H9 (cell line): ENCODE results near the gene LPAR6. TPM values are rescaled to one million over a fixed set of nuclear protein-coding genes. Genes with fewer than 3 reads are reported as not detected.

Experiments used
- DNase-seq: peaks from one replicate; pipeline ENCODE4 v3.0.0-alpha.2; 2017
- H2AFZ ChIP-seq: one replicate; pipeline ENCODE4 v1.6.1; 2013; ENCODE audit warnings: mild to moderate bottlenecking, low read length, control low read depth, moderate library complexity
- H2AK5ac ChIP-seq: 2 replicates; pipeline ENCODE4 v1.6.1; 2013; ENCODE audit warnings: low read length, control low read depth, mixed read lengths; ENCODE audit not compliant: insufficient read length
- H2BK120ac ChIP-seq: one replicate; pipeline ENCODE4 v1.6.1; 2013; ENCODE audit warnings: low read depth, mild to moderate bottlenecking, low read length, control low read depth, inconsistent platforms; ENCODE audit not compliant: poor library complexity, severe bottlenecking
- H2BK12ac ChIP-seq: 2 replicates; pipeline ENCODE4 v1.6.1; 2013; ENCODE audit warnings: low read length, control low read depth, mixed read lengths, low read depth; ENCODE audit not compliant: insufficient read length
- H2BK15ac ChIP-seq: 2 replicates; pipeline ENCODE4 v1.6.1; 2013; ENCODE audit warnings: low read depth, low read length, control low read depth
- H2BK20ac ChIP-seq: one replicate; pipeline ENCODE4 v1.6.1; 2013; ENCODE audit warnings: low read depth, mild to moderate bottlenecking, low read length, control low read depth, inconsistent platforms; ENCODE audit not compliant: poor library complexity, severe bottlenecking
- H2BK5ac ChIP-seq: 2 replicates; pipeline ENCODE4 v1.6.1; 2013; ENCODE audit warnings: low read length, control low read depth, mixed read lengths; ENCODE audit not compliant: insufficient read length
- H3K14ac ChIP-seq: 2 replicates; pipeline ENCODE4 v1.6.1; 2013; ENCODE audit warnings: low read length, control low read depth; ENCODE audit not compliant: insufficient read depth
- H3K18ac ChIP-seq: 2 replicates; pipeline ENCODE4 v1.6.1; 2013; ENCODE audit warnings: low read depth, mild to moderate bottlenecking, mixed read lengths, low read length, control low read depth; ENCODE audit not compliant: insufficient read length
- H3K23ac ChIP-seq: 2 replicates; pipeline ENCODE4 v1.6.1; 2013; ENCODE audit warnings: low read length, control low read depth, mixed read lengths, low read depth; ENCODE audit not compliant: insufficient read length
- H3K23me2 ChIP-seq: 2 replicates; pipeline ENCODE4 v1.6.1; 2013; ENCODE audit warnings: low read depth, mild to moderate bottlenecking, mixed read lengths, low read length, control low read depth; ENCODE audit not compliant: insufficient read length, poor library complexity, severe bottlenecking
- H3K27ac ChIP-seq: 2 replicates; pipeline ENCODE4 v1.5.1; 2013; ENCODE audit warnings: low read length, control low read depth, mixed read lengths, low read depth; ENCODE audit not compliant: insufficient read length
- H3K27me3 ChIP-seq: 2 replicates; pipeline ENCODE4 v1.6.1; 2013; ENCODE audit warnings: low read length, control low read depth, inconsistent platforms; ENCODE audit not compliant: insufficient read depth
- H3K4ac ChIP-seq: 2 replicates; pipeline ENCODE4 v1.6.1; 2013; ENCODE audit warnings: low read depth, mild to moderate bottlenecking, control low read depth, inconsistent platforms, low read length, moderate library complexity
- H3K4me1 ChIP-seq: 2 replicates; pipeline ENCODE4 v1.6.1; 2013; ENCODE audit warnings: low read length, control low read depth, inconsistent platforms; ENCODE audit not compliant: insufficient read depth
- H3K4me2 ChIP-seq: 2 replicates; pipeline ENCODE4 v1.6.1; 2013; ENCODE audit warnings: low read length, control low read depth, mixed read lengths; ENCODE audit not compliant: insufficient read length, insufficient read depth
- H3K56ac ChIP-seq: 2 replicates; pipeline ENCODE4 v1.6.1; 2013; ENCODE audit warnings: low read depth, mild to moderate bottlenecking, mixed read lengths, low read length, control low read depth; ENCODE audit not compliant: insufficient read length
- H3K79me1 ChIP-seq: 2 replicates; pipeline ENCODE4 v1.6.1; 2013; ENCODE audit warnings: low read depth, mild to moderate bottlenecking, moderate library complexity, low read length, control low read depth, inconsistent platforms; ENCODE audit not compliant: insufficient read depth, poor library complexity, severe bottlenecking
- H3K79me2 ChIP-seq: 2 replicates; pipeline ENCODE4 v1.6.1; 2013; ENCODE audit warnings: low read length, control low read depth, inconsistent platforms; ENCODE audit not compliant: insufficient read depth
- H3K9ac ChIP-seq: 2 replicates; pipeline ENCODE4 v1.6.1; 2013; ENCODE audit warnings: low read length, control low read depth, mixed read lengths; ENCODE audit not compliant: insufficient read length; ENCODE audit errors: extremely low read depth
- H3K9me3 ChIP-seq: one replicate; pipeline ENCODE4 v1.6.1; 2013; ENCODE audit warnings: low read depth, low read length, inconsistent platforms; ENCODE audit not compliant: control insufficient read depth
- H3T11ph ChIP-seq: one replicate; pipeline ENCODE4 v1.6.1; 2013; ENCODE audit warnings: mild to moderate bottlenecking, low read length, control low read depth, inconsistent platforms
- H4K20me1 ChIP-seq: one replicate; pipeline ENCODE4 v1.6.1; 2013; ENCODE audit not compliant: control insufficient read depth, insufficient read length, insufficient read depth
- H4K5ac ChIP-seq: 2 replicates; pipeline ENCODE4 v1.6.1; 2013; ENCODE audit warnings: low read depth, mild to moderate bottlenecking, mixed read lengths, low read length, control low read depth; ENCODE audit not compliant: insufficient read length
- H4K8ac ChIP-seq: replicated peaks from 2 replicates; pipeline ENCODE4 v1.6.1; 2013; ENCODE audit warnings: low read length, control low read depth, mixed read lengths, low read depth; ENCODE audit not compliant: insufficient read length
- H4K91ac ChIP-seq: 2 replicates; pipeline ENCODE4 v1.6.1; 2013; ENCODE audit warnings: low read depth, mild to moderate bottlenecking, moderate library complexity, mixed read lengths, low read length, control low read depth; ENCODE audit not compliant: insufficient read length
- H3K27ac Mint-ChIP-seq, 3 experiments: 2 replicates in 2 of 3; 3 replicates in 1 of 3; pipeline ENCODE4 v1.8.0; 2020 to 2021; ENCODE audit warnings: mixed read lengths in 3 of 3, mild to moderate bottlenecking in 1 of 3, moderate library complexity in 1 of 3
- H3K27me3 Mint-ChIP-seq: 2 replicates; pipeline ENCODE4 v1.8.0; 2021; ENCODE audit warnings: low read depth, mild to moderate bottlenecking, moderate library complexity, mixed read lengths
- H3K36me3 Mint-ChIP-seq, 3 experiments: 2 replicates in 2 of 3; 3 replicates in 1 of 3; pipeline ENCODE4 v1.8.0; 2020 to 2021; ENCODE audit warnings: low read depth in 3 of 3, mixed read lengths in 3 of 3; ENCODE audit not compliant: insufficient read depth in 1 of 3
- H3K4me1 Mint-ChIP-seq, 2 experiments: 2 replicates each; pipeline ENCODE4 v1.8.0; 2020; ENCODE audit warnings: mixed read lengths in 2 of 2
- H3K4me3 Mint-ChIP-seq, 2 experiments: 2 replicates in 1 of 2; 3 replicates in 1 of 2; pipeline ENCODE4 v1.8.0; 2020 to 2021; ENCODE audit warnings: mild to moderate bottlenecking in 2 of 2, mixed read lengths in 2 of 2, moderate library complexity in 1 of 2
- H3K9me3 Mint-ChIP-seq, 2 experiments: 2 replicates in 1 of 2; 3 replicates in 1 of 2; pipeline ENCODE4 v1.8.0; 2020; ENCODE audit warnings: mild to moderate bottlenecking in 2 of 2, mixed read lengths in 2 of 2, moderate library complexity in 1 of 2
- WGBS: extraction: QIAGEN DNeasy Blood & Tissue Kit; methylation state at CpG from one replicate; pipeline ENCODE4 v1.1.7; 2013; ENCODE audit warnings: missing lambda C conversion rate, low lambda C conversion rate, mixed read lengths; ENCODE audit not compliant: insufficient read length; ENCODE audit errors: extremely low coverage; 5-methylcytosine and 5-hydroxymethylcytosine counted together
- total RNA-seq: library from RNA; stranded (reverse); gene quantifications from 2 replicates; pipeline ENCODE4 v1.2.1, GENCODE V29; 2021
- TF ChIP-seq, protein P1 (sequence below): fragments of 200-600 bp; sonication (generic); conservative IDR thresholded peaks from 3 replicates; pipeline ENCODE4 v1.8.0; 2021; ENCODE audit warnings: antibody characterized with exemption, mild to moderate bottlenecking

Gene LPAR6
- total RNA-seq, 1 experiment from 2014 or later = 4.2 TPM

DNA sequence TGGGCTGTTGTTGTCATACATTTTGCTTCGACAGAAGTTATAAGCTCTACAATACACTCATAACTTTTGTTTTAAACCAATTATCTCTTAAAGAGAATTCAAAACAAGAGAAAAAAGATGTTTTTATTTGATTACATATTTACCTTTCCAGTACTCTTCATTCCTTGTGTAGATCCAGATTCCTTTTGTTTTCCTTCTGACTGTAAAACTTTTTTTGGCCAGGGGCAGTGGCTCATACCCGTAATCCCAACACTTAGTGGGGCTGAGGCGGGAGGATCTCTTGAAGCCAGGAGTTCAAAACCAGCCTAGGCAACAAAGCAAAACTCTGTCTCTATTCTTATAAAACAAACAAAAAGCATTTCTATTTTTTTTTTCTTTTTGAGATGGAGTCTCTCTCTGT is 21.7 kb downstream of the LPAR6 start:
- H3K9me3 ChIP-seq = no peaks in the 10 kb centered on the region
- TF ChIP-seq, protein P1, sequence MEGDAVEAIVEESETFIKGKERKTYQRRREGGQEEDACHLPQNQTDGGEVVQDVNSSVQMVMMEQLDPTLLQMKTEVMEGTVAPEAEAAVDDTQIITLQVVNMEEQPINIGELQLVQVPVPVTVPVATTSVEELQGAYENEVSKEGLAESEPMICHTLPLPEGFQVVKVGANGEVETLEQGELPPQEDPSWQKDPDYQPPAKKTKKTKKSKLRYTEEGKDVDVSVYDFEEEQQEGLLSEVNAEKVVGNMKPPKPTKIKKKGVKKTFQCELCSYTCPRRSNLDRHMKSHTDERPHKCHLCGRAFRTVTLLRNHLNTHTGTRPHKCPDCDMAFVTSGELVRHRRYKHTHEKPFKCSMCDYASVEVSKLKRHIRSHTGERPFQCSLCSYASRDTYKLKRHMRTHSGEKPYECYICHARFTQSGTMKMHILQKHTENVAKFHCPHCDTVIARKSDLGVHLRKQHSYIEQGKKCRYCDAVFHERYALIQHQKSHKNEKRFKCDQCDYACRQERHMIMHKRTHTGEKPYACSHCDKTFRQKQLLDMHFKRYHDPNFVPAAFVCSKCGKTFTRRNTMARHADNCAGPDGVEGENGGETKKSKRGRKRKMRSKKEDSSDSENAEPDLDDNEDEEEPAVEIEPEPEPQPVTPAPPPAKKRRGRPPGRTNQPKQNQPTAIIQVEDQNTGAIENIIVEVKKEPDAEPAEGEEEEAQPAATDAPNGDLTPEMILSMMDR = no peak
- H3T11ph ChIP-seq = no peak overlapping the region
- no peak overlapping the region for H4K8ac ChIP-seq
- H2BK20ac ChIP-seq = no peak overlapping the region
- no peak overlapping the region for H2AK5ac ChIP-seq
- H3K4ac ChIP-seq = no peak overlapping the region
- no peaks in the 10 kb centered on the region for H4K20me1 ChIP-seq
- no peaks in the 10 kb centered on the region for H3K4me1 Mint-ChIP-seq
- no peak overlapping the region; a peak in 1 of 7 replicates for H3K27ac Mint-ChIP-seq
- no peak for DNase-seq
- H2AFZ ChIP-seq = no peak overlapping the region
- H3K9ac ChIP-seq = no peak overlapping the region
- no peaks in the 10 kb centered on the region for H3K23me2 ChIP-seq
- H3K18ac ChIP-seq = no peak overlapping the region
- WGBS = no CpG with 5 or more reads among the region's 3 CpGs
- no peak overlapping the region for H3K56ac ChIP-seq
- no peaks in the 10 kb centered on the region for H3K79me1 ChIP-seq
- H3K79me2 ChIP-seq = no peaks in the 10 kb centered on the region
- no peak overlapping the region for H3K27ac ChIP-seq
- H3K36me3 Mint-ChIP-seq = peaks cover 17 to 33% (median 27%) of the 10 kb centered on the region in 3 experiments
- no peak overlapping the region for H2BK15ac ChIP-seq
- no peak overlapping the region for H3K14ac ChIP-seq
- H4K91ac ChIP-seq = no peak overlapping the region
- H3K4me3 Mint-ChIP-seq = no peak overlapping the region
- H3K27me3 Mint-ChIP-seq = no peaks in the 10 kb centered on the region
- no peaks in the 10 kb centered on the region for H3K4me1 ChIP-seq
- no peak overlapping the region for H3K23ac ChIP-seq
- H3K9me3 Mint-ChIP-seq = peaks cover 8 to 17% of the 10 kb centered on the region in 2 experiments
- H3K4me2 ChIP-seq = no peak overlapping the region
- no peak overlapping the region for H4K5ac ChIP-seq
- no peak overlapping the region for H2BK120ac ChIP-seq
- no peaks in the 10 kb centered on the region for H3K27me3 ChIP-seq
- H2BK5ac ChIP-seq = no peak overlapping the region
- H2BK12ac ChIP-seq = no peak overlapping the region
